GM23248 (cell line): ENCODE measurements around the gene SELENOK. TPM values are rescaled to one million over a fixed set of nuclear protein-coding genes. Genes with fewer than 3 reads are reported as not detected.
A peak's percentile ranks its signal among the peaks of the same experiment; 100 is the strongest.

ENCODE experiments used
- DNase-seq: peaks from one replicate; pipeline ENCODE4 v3.0.0-alpha.2; 2015
- H2AFZ ChIP-seq: fragments of 200-600 bp; sonication (generic); 2 replicates; pipeline ENCODE4 v1.6.1; 2016; ENCODE audit warnings: antibody characterized with exemption
- H3F3A ChIP-seq: fragments of 200-600 bp; sonication (generic); 2 replicates; pipeline ENCODE4 v1.6.1; 2016; ENCODE audit warnings: mild to moderate bottlenecking, antibody characterized with exemption, mixed run types; ENCODE audit not compliant: insufficient read depth
- H3K27ac ChIP-seq: fragments of 200-600 bp; sonication (generic); 2 replicates; pipeline ENCODE4 v1.5.1; 2016; ENCODE audit warnings: mild to moderate bottlenecking
- H3K27me3 ChIP-seq: fragments of 200-600 bp; sonication (generic); replicated peaks from 2 replicates; pipeline ENCODE4 v1.6.1; 2016; ENCODE audit warnings: mild to moderate bottlenecking; ENCODE audit not compliant: insufficient read depth
- H3K36me3 ChIP-seq: fragments of 200-600 bp; sonication (generic); 2 replicates; pipeline ENCODE4 v1.6.1; 2016; ENCODE audit warnings: low read depth, mild to moderate bottlenecking
- H3K4me1 ChIP-seq: fragments of 200-600 bp; sonication (generic); 2 replicates; pipeline ENCODE4 v1.6.1; 2016; ENCODE audit warnings: mild to moderate bottlenecking; ENCODE audit not compliant: insufficient read depth
- H3K4me2 ChIP-seq: fragments of 200-600 bp; sonication (generic); one replicate; pipeline ENCODE4 v1.6.1; 2016; ENCODE audit warnings: mild to moderate bottlenecking; ENCODE audit not compliant: unreplicated experiment
- H3K4me3 ChIP-seq: fragments of 200-600 bp; sonication (generic); 2 replicates; pipeline ENCODE4 v1.5.1; 2016; ENCODE audit warnings: mild to moderate bottlenecking
- H3K79me2 ChIP-seq: fragments of 200-600 bp; sonication (generic); 2 replicates; pipeline ENCODE4 v1.6.1; 2016; ENCODE audit warnings: mild to moderate bottlenecking; ENCODE audit not compliant: insufficient read depth
- H3K9ac ChIP-seq: fragments of 200-600 bp; sonication (generic); 2 replicates; pipeline ENCODE4 v1.6.1; 2016; ENCODE audit warnings: mild to moderate bottlenecking
- H3K9me2 ChIP-seq: fragments of 200-600 bp; sonication (generic); 2 replicates; pipeline ENCODE4 v1.6.1; 2016; ENCODE audit warnings: mixed run types, mild to moderate bottlenecking, moderate library complexity; ENCODE audit not compliant: insufficient read depth
- H3K9me3 ChIP-seq: fragments of 200-600 bp; sonication (generic); one replicate; pipeline ENCODE4 v1.6.1; 2017; ENCODE audit warnings: low read depth
- H4K20me1 ChIP-seq: fragments of 200-600 bp; sonication (generic); 2 replicates; pipeline ENCODE4 v1.6.0; 2016; ENCODE audit not compliant: insufficient read depth
- EZH2 ChIP-seq: fragments of 200-600 bp; sonication (generic); IDR thresholded peaks from 2 replicates; pipeline ENCODE4 v1.6.1; 2018; ENCODE audit warnings: antibody characterized with exemption, mild to moderate bottlenecking; ENCODE audit not compliant: insufficient read depth, poor library complexity, severe bottlenecking
- EZH2phosphoT487 ChIP-seq: fragments of 200-600 bp; sonication (generic); IDR thresholded peaks from 2 replicates; pipeline ENCODE4 v1.6.1; 2018; ENCODE audit warnings: antibody characterized with exemption, moderate library complexity, mild to moderate bottlenecking, low read depth; ENCODE audit not compliant: insufficient read depth
- WGBS, 2 experiments: methylation state at CpG; one replicate each; pipeline ENCODE4 v1.1.6; 2015 to 2017; ENCODE audit warnings: low lambda C conversion rate in 2 of 2, low coverage in 1 of 2; ENCODE audit errors: missing lambda C conversion rate in 2 of 2; 5-methylcytosine and 5-hydroxymethylcytosine counted together
- in situ Hi-C: fragments of 300-500 bp; cut with MboI; formaldehyde crosslinking; loops from 2 replicates; pipeline ENCODE4 v1.15.0; 2020
- polyA plus RNA-seq: library from polyadenylated mRNA; unstranded; fragments of >200 nt; fragmentation: Nextera tagmentation; extraction: Ambion mirVana; gene quantifications from 2 replicates; pipeline ENCODE4 v1.2.1, GENCODE V29; 2016
- total RNA-seq: library from RNA; depleted of rRNA; stranded (reverse); fragments of >200 nt; shearing (Covaris generic); gene quantifications from 2 replicates; pipeline ENCODE4 v1.2.3, GENCODE V29; 2014; rRNA removed

SELENOK gene
- 22.4 and 37.5 TPM in 2 replicates for total RNA-seq
- polyA plus RNA-seq = 92.1 and 97.5 TPM in 2 replicates

- TF ChIP-seq EZH2phosphoT487 = no peak
- Histone ChIP-seq H3K9me2 (no peaks in the 10 kb centered on the region), H3K79me2 (peaks cover 49% of the 10 kb centered on the region), H3K9ac (peak within 1 kb of the TSS; percentile 97), H3K36me3 (peaks cover 9% of the 10 kb centered on the region; the same call in 1 of the 2 replicates), H3K4me3 (peak within 1 kb of the TSS; percentile 94), H2AFZ (peak within 1 kb of the TSS; percentile 83), H3F3A (peaks cover 8% of the 10 kb centered on the region; the same call in 1 of the 2 replicates), H3K4me1 (peaks cover 11% of the 10 kb centered on the region), H3K4me2 (peak within 1 kb of the TSS; percentile 96), H3K9me3 (no peaks in the 10 kb centered on the region), H4K20me1 (no peaks in the 10 kb centered on the region), H3K27ac (peak within 1 kb of the TSS; percentile 94), H3K27me3 (0 out of 2 replicates have a peak, but pooled peaks cover 3% of the 10 kb centered on the region)
- 1% methylated on average over 73 of the region's 73 CpGs for WGBS, 2 experiments
- DNase-seq = peak; percentile 100
- in situ Hi-C loops = loop anchor here (25.0 kb wide), 1 partner anchor 554 kb away; the partner anchor contains the start of gene DCP1A
Measured at GRCh38 chr3:53891497-53892285, at the start of gene SELENOK. SELENOK (minus strand) TSS chr3:53891859.

- no peak for TF ChIP-seq EZH2
- TF ChIP-seq EZH2phosphoT487 = no peak
- peak; percentile 71 for DNase-seq
- Histone ChIP-seq H3F3A (no peaks in the 10 kb centered on the region), H4K20me1 (no peaks in the 10 kb centered on the region), H3K27ac (no peak overlapping the region), H2AFZ (no peak overlapping the region; the same call in 1 of the 2 replicates), H3K4me2 (no peak overlapping the region), H3K36me3 (no peaks in the 10 kb centered on the region), H3K79me2 (no peaks in the 10 kb centered on the region), H3K4me3 (no peak overlapping the region), H3K4me1 (peaks cover 7% of the 10 kb centered on the region; the same call in 1 of the 2 replicates), H3K27me3 (no peaks in the 10 kb centered on the region), H3K9me2 (no peaks in the 10 kb centered on the region), H3K9ac (no peak overlapping the region), H3K9me3 (no peaks in the 10 kb centered on the region)
- WGBS, 2 experiments = 54 to 67% methylated on average over 6 of the region's 6 CpGs
- in situ Hi-C loops = no loop called here
Measured at GRCh38 chr3:53941184-53941583, 49.5 kb upstream of the SELENOK start.

- Histone ChIP-seq H3K79me2 (no peaks in the 10 kb centered on the region), H3K4me3 (no peak overlapping the region), H3K4me1 (peaks cover 7% of the 10 kb centered on the region; the same call in 1 of the 2 replicates), H3K9me3 (no peaks in the 10 kb centered on the region), H2AFZ (no peak overlapping the region), H3K9ac (no peak overlapping the region), H3K36me3 (no peaks in the 10 kb centered on the region), H3K4me2 (no peak overlapping the region), H3K27ac (no peak overlapping the region), H4K20me1 (no peaks in the 10 kb centered on the region), H3K27me3 (no peaks in the 10 kb centered on the region), H3K9me2 (no peaks in the 10 kb centered on the region), H3F3A (no peaks in the 10 kb centered on the region)
- no peak for DNase-seq
- no peak for TF ChIP-seq EZH2
- no peak for TF ChIP-seq EZH2phosphoT487
- in situ Hi-C loops = no loop called here
- WGBS, 2 experiments = 47 to 53% methylated on average over 1 of the region's 1 CpG
Measured at GRCh38 chr3:53940623-53941022, 49.0 kb upstream of the SELENOK start.

- no peak overlapping the region for H3K27ac ChIP-seq
- no peaks in the 10 kb centered on the region for H3K36me3 ChIP-seq
- H2AFZ ChIP-seq = no peak overlapping the region
- H3K4me1 ChIP-seq = peaks cover 7% of the 10 kb centered on the region; the same call in 1 of the 2 replicates
- no peak overlapping the region for H3K4me3 ChIP-seq
- no peak overlapping the region for H3K4me2 ChIP-seq
- H3K9ac ChIP-seq = no peak overlapping the region
- WGBS, 2 experiments = 83 to 92% methylated on average over 1 of the region's 1 CpG
- no peaks in the 10 kb centered on the region for H3K27me3 ChIP-seq
- H3K9me3 ChIP-seq = no peaks in the 10 kb centered on the region
- H3K9me2 ChIP-seq = no peaks in the 10 kb centered on the region
- no peak for DNase-seq
- H3K79me2 ChIP-seq = no peaks in the 10 kb centered on the region
- TF ChIP-seq EZH2 (no peak), EZH2phosphoT487 (no peak)
- in situ Hi-C loops = no loop called here
- H3F3A ChIP-seq = no peaks in the 10 kb centered on the region
- no peaks in the 10 kb centered on the region for H4K20me1 ChIP-seq
Measured at GRCh38 chr3:53939813-53940212, 48.2 kb upstream of the SELENOK start.
